ENCODE results near the gene CDH22.

Gene CDH22

GRCh38 chr20:46327557-46327956, 19.3 kb upstream of the CDH22 start:
- Histone ChIP-seq H3K27ac (no peak overlapping the region), H3K4me3 (no peak overlapping the region)
- no peak for DNase-seq (ENCODE audit: low spot score)
- no peak for TF ChIP-seq CTCF (IDR thresholded peaks at IDR 0.05)

GRCh38 chr20:46325789-46326188, 17.5 kb upstream of the CDH22 start:
- TF ChIP-seq CTCF (IDR thresholded peaks at IDR 0.05), result no peak
- no peak overlapping the region for H3K27ac ChIP-seq
- no peak overlapping the region for H3K4me3 ChIP-seq
- DNase-seq (ENCODE audit: low spot score), result no peak

GRCh38 chr20:46324960-46325703, 16.8 kb upstream of the CDH22 start:
- no peak for DNase-seq (ENCODE audit: low spot score)
- no peak overlapping the region for H3K4me3 ChIP-seq
- H3K27ac ChIP-seq, result no peak overlapping the region
- TF ChIP-seq CTCF (IDR thresholded peaks at IDR 0.05), result no peak

GRCh38 chr20:46324379-46324778, 16.1 kb upstream of the CDH22 start:
- no peak overlapping the region for H3K4me3 ChIP-seq
- no peak for DNase-seq (ENCODE audit: low spot score)
- no peak for TF ChIP-seq CTCF (IDR thresholded peaks at IDR 0.05)
- H3K27ac ChIP-seq, result no peak overlapping the region

- Histone ChIP-seq H3K4me3 (no peak overlapping the region), H3K27ac (no peak overlapping the region)
- no peak for DNase-seq (ENCODE audit: low spot score)
- TF ChIP-seq CTCF (IDR thresholded peaks at IDR 0.05), result no peak
Measured at GRCh38 chr20:46323557-46323956, 15.3 kb upstream of the CDH22 start.

GRCh38 chr20:46322641-46323040, 14.3 kb upstream of the CDH22 start:
- Histone ChIP-seq H3K4me3 (no peak overlapping the region), H3K27ac (no peak overlapping the region)
- TF ChIP-seq CTCF (IDR thresholded peaks at IDR 0.05), result no peak
- no peak for DNase-seq (ENCODE audit: low spot score)

GRCh38 chr20:46317685-46318177, 9.4 kb upstream of the CDH22 start:
- no peak for TF ChIP-seq CTCF (IDR thresholded peaks at IDR 0.05)
- Histone ChIP-seq H3K27ac (no peak overlapping the region), H3K4me3 (no peak overlapping the region)
- DNase-seq (ENCODE audit: low spot score), result no peak
